GM18511 (cell line): ENCODE data around the gene IDH3A.
A peak's percentile ranks its signal among the peaks of the same experiment; 100 is the strongest.
"Not testable (repeated sequence)": the region's sequence is repeated elsewhere in the genome, so short reads cannot be mapped to it uniquely, and the experiment has no call there.

Experiments used
- ATAC-seq: cut with Tn5 transposase; IDR thresholded peaks from one replicate; pipeline ENCODE4 v1.9.1; 2021; ENCODE audit warnings: mild to moderate bottlenecking, moderate library complexity; ENCODE audit not compliant: unreplicated experiment

IDH3A gene

GRCh38 chr15:78129077-78129750 is 19.9 kb upstream of the IDH3A start:
- no peak for ATAC-seq

- ATAC-seq: no peak
Observed at GRCh38 chr15:78129751-78130287, 19.3 kb upstream of the IDH3A start.

- peak; percentile 41 for ATAC-seq
Observed at GRCh38 chr15:78130466-78131294, 18.5 kb upstream of the IDH3A start.

GRCh38 chr15:78131295-78132061 is 17.7 kb upstream of the IDH3A start, which contains the start of gene CIB2:
TSS of gene CIB2 (minus strand) at chr15:78131445. CDS start at chr15:78131215, 230 bp downstream.
- ATAC-seq: peak; percentile 82

GRCh38 chr15:78133801-78134200 is 15.4 kb upstream of the IDH3A start:
- no peak for ATAC-seq

- ATAC-seq: no peak
Observed at GRCh38 chr15:78139578-78139977, 9.6 kb upstream of the IDH3A start.

GRCh38 chr15:78140292-78140691 is 8.9 kb upstream of the IDH3A start:
- no peak for ATAC-seq

GRCh38 chr15:78142332-78142731 is 6.8 kb upstream of the IDH3A start:
- no peak for ATAC-seq

- ATAC-seq: no peak
Observed at GRCh38 chr15:78146425-78147154, 2.6 kb upstream of the IDH3A start.

GRCh38 chr15:78147566-78147965 is 1.6 kb upstream of the IDH3A start:
- no peak for ATAC-seq

GRCh38 chr15:78148392-78149067 is 632 bp upstream of the IDH3A start:
- peak; percentile 6 for ATAC-seq

GRCh38 chr15:78149805-78150751 is 916 bp downstream of the IDH3A start:
- ATAC-seq: peak; percentile 41

- ATAC-seq: not testable (repeated sequence)
Observed at GRCh38 chr15:78151075-78151474, 1.9 kb downstream of the IDH3A start.

GRCh38 chr15:78154955-78155354 is 5.8 kb downstream of the IDH3A start:
- ATAC-seq: no peak

GRCh38 chr15:78155355-78155939 is 6.3 kb downstream of the IDH3A start:
- ATAC-seq: no peak

GRCh38 chr15:78156653-78157052 is 7.5 kb downstream of the IDH3A start:
- ATAC-seq: no peak

- no peak for ATAC-seq
Observed at GRCh38 chr15:78157203-78157602, 8.0 kb downstream of the IDH3A start.

GRCh38 chr15:78159395-78159794 is 10.2 kb downstream of the IDH3A start:
- ATAC-seq: no peak
